ENCODE measurements around the gene TMEM9B. TPM values are rescaled to one million over a fixed set of nuclear protein-coding genes. Genes with fewer than 3 reads are reported as not detected.

TMEM9B gene
- total RNA-seq, 1 experiment from 2014 or later: 13.6 TPM

DNA sequence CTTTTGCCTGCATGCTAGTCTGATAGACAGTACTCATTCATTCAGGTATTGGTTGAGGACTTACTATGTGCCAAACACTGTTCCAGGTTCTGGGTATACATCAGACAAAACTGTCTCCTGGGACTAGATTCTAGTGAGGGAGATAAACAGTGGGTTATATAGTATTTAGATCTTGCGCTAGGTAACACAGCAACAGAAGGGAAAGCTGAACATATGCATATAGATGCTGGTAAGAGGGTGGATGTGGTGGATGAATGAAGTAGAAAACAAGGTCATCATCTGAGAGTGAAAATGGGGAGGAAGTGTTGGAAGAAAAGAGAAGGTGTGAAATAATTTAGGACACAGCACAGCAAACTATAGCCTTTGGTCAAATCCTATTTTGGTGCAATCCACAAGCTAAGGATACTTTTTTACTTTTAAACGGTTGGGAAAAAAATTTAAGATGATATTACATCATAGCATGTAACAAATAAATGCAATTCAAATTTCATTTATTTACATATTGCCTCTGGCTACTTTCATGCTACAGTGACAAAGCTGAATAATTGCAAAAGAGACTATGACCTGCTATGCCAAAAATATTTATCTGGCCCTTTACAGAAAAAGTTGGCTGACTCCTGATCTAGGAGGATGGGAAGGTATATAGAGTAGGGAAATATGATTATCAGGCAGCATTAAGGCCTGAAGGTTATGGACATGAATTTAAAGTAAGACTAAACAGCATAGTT lies 7.1 kb upstream of the TMEM9B start:
- Histone ChIP-seq H3K79me2 (ENCODE audit: insufficient read depth, low read length) (no peaks in the 10 kb centered on the region), H2BK12ac (ENCODE audit: insufficient read length, low read depth, low read length) (no peak overlapping the region), H3K79me1 (ENCODE audit: insufficient read depth, low read depth, low read length, poor library complexity, severe bottlenecking) (no peaks in the 10 kb centered on the region), H4K8ac (replicated peaks; ENCODE audit: insufficient read length, low read depth, low read length) (no peak overlapping the region), H3K4ac (ENCODE audit: low read depth, low read length) (no peak overlapping the region), H3K23ac (ENCODE audit: insufficient read length, low read depth, low read length) (no peak overlapping the region), H2BK5ac (ENCODE audit: insufficient read length, low read length) (no peak overlapping the region), H2BK20ac (ENCODE audit: low read depth, low read length, poor library complexity, severe bottlenecking) (no peak overlapping the region), H2AK5ac (ENCODE audit: insufficient read length, low read length) (no peak overlapping the region), H3K27ac (ENCODE audit: insufficient read length, low read depth, low read length) (no peak overlapping the region), H3K4me1 (ENCODE audit: insufficient read depth, low read length) (no peaks in the 10 kb centered on the region), H3K14ac (ENCODE audit: insufficient read depth, low read length) (no peak overlapping the region), H3K9ac (ENCODE audit: extremely low read depth, insufficient read length, low read length) (no peak overlapping the region), H2AFZ (ENCODE audit: low read length) (no peak overlapping the region), H3K18ac (ENCODE audit: insufficient read length, low read depth, low read length) (no peak overlapping the region), H2BK15ac (ENCODE audit: low read depth, low read length) (no peak overlapping the region), H4K91ac (ENCODE audit: insufficient read length, low read depth, low read length) (no peak overlapping the region), H3K56ac (ENCODE audit: insufficient read length, low read depth, low read length) (no peak overlapping the region), H3T11ph (ENCODE audit: low read length) (no peak overlapping the region), H2BK120ac (ENCODE audit: low read depth, low read length, poor library complexity, severe bottlenecking) (no peak overlapping the region), H3K4me2 (ENCODE audit: insufficient read depth, insufficient read length, low read length) (no peak overlapping the region), H4K5ac (ENCODE audit: insufficient read length, low read depth, low read length) (no peak overlapping the region), H3K27me3 (ENCODE audit: insufficient read depth, low read length) (no peaks in the 10 kb centered on the region), H3K9me3 (ENCODE audit: control insufficient read depth, low read depth, low read length) (no peaks in the 10 kb centered on the region), H3K23me2 (ENCODE audit: insufficient read length, low read depth, low read length, poor library complexity, severe bottlenecking) (no peaks in the 10 kb centered on the region), H4K20me1 (ENCODE audit: control insufficient read depth, insufficient read depth, insufficient read length) (no peaks in the 10 kb centered on the region)
- no peak overlapping the region for H3K27ac Mint-ChIP-seq
- no peak overlapping the region for H3K4me3 Mint-ChIP-seq
- H3K27me3 Mint-ChIP-seq (ENCODE audit: low read depth): no peaks in the 10 kb centered on the region; the same call in 1 of the 2 replicates
- H3K36me3 Mint-ChIP-seq (ENCODE audit: insufficient read depth in 1 of 3, low read depth in 3 of 3): peaks cover 0 to 2% (median 0%) of the 10 kb centered on the region in 3 experiments; a peak in 2 of 7 replicates
- peaks cover 0 to 2% of the 10 kb centered on the region in 2 experiments; a peak in 1 of 5 replicates for H3K9me3 Mint-ChIP-seq
- no peak for DNase-seq
- no peak for TF ChIP-seq CTCF (conservative IDR thresholded peaks at IDR 0.05)
- no peaks in the 10 kb centered on the region for H3K4me1 Mint-ChIP-seq
- WGBS (ENCODE audit: extremely low coverage, insufficient read length, low lambda C conversion rate): no CpG with 5 or more reads among the region's 2 CpGs

Measured in H9 (cell line).